Breast epithelium (tissue), 4 donors: ENCODE results near the gene NLK. TPM values are rescaled to one million over a fixed set of nuclear protein-coding genes. Genes with fewer than 3 reads are reported as not detected.
"Not testable (repeated sequence)": the region's sequence is repeated elsewhere in the genome, so short reads cannot be mapped to it uniquely, and the experiment has no call there.

ENCODE experiments used
- DNase-seq, 2 donors: peaks; one replicate each; pipeline ENCODE4 v3.0.0-alpha.2; 2019; ENCODE audit warnings: low spot score in 2 of 2
- H3K27ac ChIP-seq, 2 donors: fragments of 200-600 bp; sonication (generic) in 1 of 2; one replicate each; pipeline ENCODE4 v1.5.1; 2016 to 2019; ENCODE audit warnings: mild to moderate bottlenecking in 1 of 2
- H3K27me3 ChIP-seq, 2 donors: fragments of 200-600 bp; sonication (generic) in 1 of 2; one replicate each; pipeline versions ENCODE4 v1.5.1 to v1.6.0; 2017 to 2019; ENCODE audit warnings: control low read depth in 1 of 2, mild to moderate bottlenecking in 1 of 2
- H3K36me3 ChIP-seq: fragments of 200-600 bp; one replicate; pipeline ENCODE4 v1.5.1; 2019
- H3K4me1 ChIP-seq, 2 donors: fragments of 200-600 bp; sonication (generic); one replicate each; pipeline ENCODE4 v1.5.1; 2016 to 2019; ENCODE audit warnings: control low read depth in 1 of 2
- H3K4me3 ChIP-seq, 3 donors: fragments of 200-600 bp; sonication (generic); 1 replicate in 2 of 3; 2 replicates in 1 of 3; pipeline ENCODE4 v1.5.1; 2016 to 2019; ENCODE audit warnings: mild to moderate bottlenecking in 3 of 3, moderate library complexity in 2 of 3
- H3K9me3 ChIP-seq, 2 donors: fragments of 200-600 bp; sonication (generic) in 1 of 2; one replicate each; pipeline ENCODE4 v1.5.1; 2016 to 2019; ENCODE audit warnings: control low read depth in 1 of 2
- POLR2A ChIP-seq: fragments of 450-650 bp; IDR thresholded peaks from one replicate; pipeline ENCODE4 v1.6.1; 2016; ENCODE audit warnings: antibody characterized with exemption, mild to moderate bottlenecking, moderate library complexity
- POLR2AphosphoS5 ChIP-seq, 3 donors: sonication (generic); formaldehyde crosslinking; IDR thresholded peaks; one replicate each; pipeline ENCODE4 v1.6.1; 2017; ENCODE audit warnings: antibody characterized with exemption in 3 of 3
- intact Hi-C: fragments of 100-400 bp; cut with DNase I; formaldehyde crosslinking; loops from one replicate; pipeline ENCODE4 v1.15.1; 2023; ENCODE audit warnings: low total_unique reads
- total RNA-seq, 3 donors: library from RNA; depleted of rRNA; stranded (reverse); fragments of >200 nt; gene quantifications; one replicate each; pipeline ENCODE4 v1.1.0, GENCODE V29; 2016
- TF ChIP-seq, protein P1 (sequence below), 3 donors: fragments of 450-650 bp; IDR thresholded peaks; one replicate each; pipeline ENCODE4 v1.5.1; 2016 to 2017; ENCODE audit warnings: antibody characterized with exemption in 3 of 3, mild to moderate bottlenecking in 3 of 3, moderate library complexity in 3 of 3

Gene NLK
- total RNA-seq, 3 donors from 2014 or later, result 19.8 to 35.1 (median 27.5) TPM

DNA sequence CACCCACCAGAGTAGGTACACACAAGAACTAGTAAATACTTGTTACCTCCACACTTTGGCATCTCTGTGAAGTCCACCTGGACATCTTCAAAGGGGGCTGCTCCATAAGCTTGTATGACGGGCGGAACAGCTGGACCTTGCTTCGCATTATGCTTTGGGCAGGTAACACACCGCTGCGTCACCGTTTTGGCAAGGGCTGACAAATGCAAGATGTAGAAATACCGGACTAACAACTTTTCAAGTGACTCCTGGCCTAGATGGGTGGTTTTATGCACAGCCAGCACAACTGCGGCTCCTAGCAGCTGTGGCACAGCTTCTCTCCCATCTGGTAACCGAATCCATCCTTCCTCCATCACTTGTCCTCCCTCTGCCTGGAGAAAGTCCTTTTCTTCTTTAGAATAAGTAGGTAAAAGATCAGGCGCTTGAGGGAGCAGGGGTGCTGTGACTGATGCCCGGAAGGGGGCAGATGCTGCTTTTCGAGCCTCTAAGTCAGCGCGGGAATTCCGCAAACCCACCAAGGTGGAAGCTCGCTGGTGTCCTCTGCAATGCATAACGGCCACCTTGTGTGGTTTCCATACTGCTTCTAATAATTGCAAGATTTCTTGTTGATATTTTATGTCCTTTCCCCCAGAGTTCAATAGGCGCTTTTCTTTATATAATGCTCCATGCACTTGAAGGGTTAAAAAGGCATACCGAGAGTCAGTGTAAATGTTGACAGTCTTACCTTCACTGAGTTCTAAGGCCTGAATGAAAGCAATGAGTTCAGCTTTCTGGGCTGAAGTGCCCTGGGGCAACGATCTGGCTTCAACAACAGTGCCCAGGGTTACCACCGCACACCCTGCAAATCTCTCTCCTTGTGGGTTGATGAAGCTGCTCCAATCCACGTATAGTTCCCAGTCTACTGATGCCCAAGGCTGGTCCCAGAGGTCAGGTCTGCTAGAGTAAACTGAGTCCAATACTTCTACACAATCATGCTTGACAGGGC lies 191.7 kb downstream of the NLK start:
- H3K36me3 ChIP-seq, intact Hi-C loops, H3K9me3 ChIP-seq, H3K4me1 ChIP-seq, H3K27me3 ChIP-seq: not testable (repeated sequence)
- Histone ChIP-seq H3K4me3 (peak overlapping the region in 2 of 3 donors; percentile 53 to 59), H3K27ac (peak overlapping the region; percentile 90 to 93)
- TF ChIP-seq POLR2AphosphoS5 (IDR thresholded peaks at IDR 0.05), result peak; percentile 36 to 85 (median 51)
- peak; percentile 22 for TF ChIP-seq POLR2A
- peak; percentile 86 to 90 for DNase-seq

DNA sequence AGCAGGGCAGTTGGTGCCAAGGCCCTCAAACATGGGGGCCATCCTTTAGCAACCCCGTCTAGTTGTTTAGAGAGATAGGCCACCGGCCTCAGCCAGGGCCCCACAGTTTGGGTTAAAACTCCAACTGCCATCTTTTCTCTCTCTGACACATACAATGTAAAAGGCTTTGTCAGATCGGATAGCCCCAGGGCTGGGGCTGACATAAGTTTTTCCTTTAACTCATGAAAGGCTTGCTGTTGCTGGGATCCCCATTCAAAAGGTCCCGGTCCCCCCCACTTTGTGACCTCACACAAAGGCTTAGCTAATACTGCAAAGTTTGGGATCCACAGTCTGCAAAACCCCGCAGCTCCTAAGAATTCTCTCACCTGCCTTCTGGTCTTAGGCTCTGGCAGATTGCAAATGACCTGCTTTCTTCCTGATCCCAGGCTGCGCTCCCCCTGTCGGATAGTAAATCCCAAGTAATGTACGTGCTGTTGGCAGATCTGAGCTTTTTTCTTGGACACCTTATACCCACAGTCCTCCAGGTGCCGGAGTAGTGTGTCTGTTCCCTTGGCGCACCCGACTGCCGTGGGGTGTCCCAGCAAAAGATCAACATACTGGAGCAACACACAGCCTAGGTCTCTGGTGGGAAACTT lies 192.7 kb downstream of the NLK start:
- DNase-seq, intact Hi-C loops, H3K4me1 ChIP-seq, H3K4me3 ChIP-seq, H3K9me3 ChIP-seq, H3K27me3 ChIP-seq, H3K36me3 ChIP-seq: not testable (repeated sequence)
- peak overlapping the region; percentile 9 to 45 for H3K27ac ChIP-seq

DNA sequence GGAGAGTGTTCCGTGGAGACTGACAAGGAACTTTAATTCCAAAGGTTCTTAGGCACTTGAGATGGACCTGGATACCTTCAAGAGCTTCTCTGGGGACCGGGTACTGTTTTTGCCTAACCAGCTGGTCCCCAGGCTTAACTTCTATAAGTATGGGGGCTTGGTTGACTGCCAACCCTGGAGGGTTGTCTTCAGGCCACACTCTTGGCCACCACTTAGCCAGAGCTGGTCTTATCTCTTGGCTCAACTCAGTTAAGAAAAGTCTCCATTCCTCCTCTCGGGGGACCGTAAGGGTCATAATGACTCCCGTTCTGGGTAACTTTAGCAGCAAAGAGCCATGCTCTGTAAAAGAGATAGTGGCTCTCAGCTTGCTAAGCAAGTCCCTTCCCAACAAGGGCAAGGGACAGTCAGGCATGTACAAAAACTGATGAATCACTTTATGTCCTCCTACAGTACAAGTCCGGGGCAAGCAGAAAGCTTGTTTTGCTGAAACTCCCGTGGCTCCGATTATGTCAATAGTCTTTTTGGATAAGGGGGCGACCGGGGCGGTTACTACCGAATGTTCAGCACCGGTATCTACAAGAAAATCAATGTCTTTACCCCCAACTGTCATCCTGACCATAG lies 193.7 kb downstream of the NLK start:
- DNase-seq, result not testable (repeated sequence)

GRCh38 chr17:28238547-28239270 lies 196.2 kb downstream of the NLK start:
- H3K27ac ChIP-seq, H3K36me3 ChIP-seq, H3K27me3 ChIP-seq, H3K4me1 ChIP-seq, DNase-seq, H3K4me3 ChIP-seq, intact Hi-C loops, H3K9me3 ChIP-seq: not testable (repeated sequence)

More for the DNA sequence above, 193.7 kb downstream of the NLK start:
- H3K27me3 ChIP-seq, intact Hi-C loops, H3K4me3 ChIP-seq, H3K4me1 ChIP-seq, H3K36me3 ChIP-seq, H3K9me3 ChIP-seq: not testable (repeated sequence)
- H3K27ac ChIP-seq, result peak overlapping the region in 1 of 2 donors; percentile 45

- DNase-seq, result no peak
- H3K27me3 ChIP-seq, result no peaks in the 10 kb centered on the region
- no peaks in the 10 kb centered on the region for H3K9me3 ChIP-seq
- no peak overlapping the region for H3K4me3 ChIP-seq
- no peaks in the 10 kb centered on the region for H3K4me1 ChIP-seq
- intact Hi-C loops, result no loop called here
- no peak overlapping the region for H3K27ac ChIP-seq
- TF ChIP-seq, protein P1, sequence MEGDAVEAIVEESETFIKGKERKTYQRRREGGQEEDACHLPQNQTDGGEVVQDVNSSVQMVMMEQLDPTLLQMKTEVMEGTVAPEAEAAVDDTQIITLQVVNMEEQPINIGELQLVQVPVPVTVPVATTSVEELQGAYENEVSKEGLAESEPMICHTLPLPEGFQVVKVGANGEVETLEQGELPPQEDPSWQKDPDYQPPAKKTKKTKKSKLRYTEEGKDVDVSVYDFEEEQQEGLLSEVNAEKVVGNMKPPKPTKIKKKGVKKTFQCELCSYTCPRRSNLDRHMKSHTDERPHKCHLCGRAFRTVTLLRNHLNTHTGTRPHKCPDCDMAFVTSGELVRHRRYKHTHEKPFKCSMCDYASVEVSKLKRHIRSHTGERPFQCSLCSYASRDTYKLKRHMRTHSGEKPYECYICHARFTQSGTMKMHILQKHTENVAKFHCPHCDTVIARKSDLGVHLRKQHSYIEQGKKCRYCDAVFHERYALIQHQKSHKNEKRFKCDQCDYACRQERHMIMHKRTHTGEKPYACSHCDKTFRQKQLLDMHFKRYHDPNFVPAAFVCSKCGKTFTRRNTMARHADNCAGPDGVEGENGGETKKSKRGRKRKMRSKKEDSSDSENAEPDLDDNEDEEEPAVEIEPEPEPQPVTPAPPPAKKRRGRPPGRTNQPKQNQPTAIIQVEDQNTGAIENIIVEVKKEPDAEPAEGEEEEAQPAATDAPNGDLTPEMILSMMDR (IDR thresholded peaks at IDR 0.05), result no peak
- no peak for TF ChIP-seq POLR2A
- TF ChIP-seq POLR2AphosphoS5 (IDR thresholded peaks at IDR 0.05), result no peak
- no peaks in the 10 kb centered on the region for H3K36me3 ChIP-seq
These were observed 196.8 kb downstream of the NLK start for GRCh38 chr17:28239271-28239624.

DNA sequence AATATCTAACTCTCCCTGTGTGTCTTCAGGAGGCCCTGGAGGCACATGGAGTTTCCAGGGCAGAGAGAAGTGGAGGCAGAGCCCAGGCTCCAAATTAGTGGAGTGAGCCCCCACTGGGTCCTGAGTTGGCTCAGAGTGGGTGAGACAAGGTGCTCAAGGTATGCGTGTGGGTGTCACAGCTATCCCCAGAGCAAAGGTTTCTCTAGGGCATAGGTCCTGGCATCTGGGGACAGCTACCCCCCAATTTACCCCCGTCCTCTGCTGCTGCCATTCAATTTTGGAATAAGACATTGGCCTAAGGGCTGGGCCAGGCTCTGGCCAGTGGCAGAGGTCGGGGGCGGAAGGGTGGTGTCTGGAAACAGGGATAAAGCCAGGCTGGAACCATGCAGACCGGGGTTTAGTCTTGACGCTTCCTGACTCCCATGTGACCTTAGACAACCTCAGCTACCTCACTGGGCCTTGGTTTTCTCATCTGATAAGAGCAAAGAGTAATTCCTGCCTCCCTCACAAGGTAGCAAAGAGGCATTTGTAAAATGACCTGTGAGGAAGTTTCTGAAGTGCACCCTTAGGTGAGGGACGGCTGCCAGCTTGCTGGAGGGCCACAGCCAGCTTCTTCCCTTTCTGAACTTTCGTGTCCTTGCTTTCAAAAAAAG lies 198.3 kb downstream of the NLK start:
- TF ChIP-seq, protein P1 (IDR thresholded peaks at IDR 0.05), result no peak
- TF ChIP-seq POLR2A, result no peak
- TF ChIP-seq POLR2AphosphoS5 (IDR thresholded peaks at IDR 0.05), result no peak
- DNase-seq, result no peak
- H3K4me3 ChIP-seq, result no peak overlapping the region
- H3K9me3 ChIP-seq, result no peaks in the 10 kb centered on the region
- H3K27me3 ChIP-seq, result no peaks in the 10 kb centered on the region
- no peaks in the 10 kb centered on the region for H3K36me3 ChIP-seq
- H3K27ac ChIP-seq, result no peak overlapping the region
- no peaks in the 10 kb centered on the region for H3K4me1 ChIP-seq
- intact Hi-C loops, result no loop called here
